HG03108 (cell line): ENCODE measurements around the gene ITGAD.
"Not testable (repeated sequence)": the region's sequence is repeated elsewhere in the genome, so short reads cannot be mapped to it uniquely, and the experiment has no call there.

Experiments
- ATAC-seq: cut with Tn5 transposase; IDR thresholded peaks from one replicate; pipeline ENCODE4 v1.9.1; 2021; ENCODE audit warnings: moderate library complexity; ENCODE audit not compliant: unreplicated experiment

ITGAD gene

DNA sequence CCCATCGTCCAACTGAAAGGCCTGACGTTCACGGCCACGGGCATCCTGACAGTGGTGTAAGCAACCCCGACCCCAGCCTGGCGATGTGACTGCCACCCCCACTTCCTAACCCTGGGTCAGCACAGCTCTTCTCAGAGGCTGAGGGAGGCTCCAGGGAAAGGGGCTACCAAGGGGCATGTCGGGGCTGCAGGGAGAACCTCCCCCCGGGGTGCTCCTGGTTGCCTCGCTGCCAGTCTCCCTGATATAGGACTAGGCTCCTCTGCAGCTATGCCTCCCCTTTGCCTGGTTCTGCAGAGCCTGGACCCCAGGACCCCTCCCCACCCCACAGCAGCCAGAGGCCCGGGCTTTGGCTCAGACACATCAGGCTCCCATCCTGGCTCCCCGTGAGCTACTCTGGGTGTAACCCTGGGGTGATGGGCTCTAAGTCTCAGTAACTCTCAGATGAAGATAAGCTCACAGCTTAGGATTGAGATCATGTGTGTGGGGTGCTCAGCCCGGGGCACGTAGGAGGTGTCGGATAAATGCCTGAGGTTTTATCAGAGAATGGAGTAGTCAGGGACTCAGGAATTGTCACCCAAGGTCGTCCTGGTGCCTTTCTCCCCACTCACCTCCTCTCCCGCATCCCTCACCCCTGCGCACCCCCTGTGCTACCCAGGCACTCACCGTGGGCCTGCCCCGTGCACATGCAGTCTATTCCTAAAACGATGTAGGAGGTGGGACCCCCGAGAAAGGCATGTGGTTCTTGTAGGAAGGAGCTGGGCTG is 10.6 kb downstream of the ITGAD start:
- no peak for ATAC-seq

GRCh38 chr16:31404353-31405064 is 11.4 kb downstream of the ITGAD start:
- ATAC-seq: no peak

GRCh38 chr16:31407406-31407805 is 14.3 kb downstream of the ITGAD start:
- ATAC-seq: no peak

GRCh38 chr16:31409433-31409832 is 16.3 kb downstream of the ITGAD start:
- ATAC-seq: no peak

- no peak for ATAC-seq
These were observed 16.9 kb downstream of the ITGAD start for GRCh38 chr16:31410082-31410481.

- ATAC-seq: no peak
These were observed 18.1 kb downstream of the ITGAD start for GRCh38 chr16:31411024-31411844.

- ATAC-seq: no peak
These were observed 19.6 kb downstream of the ITGAD start for GRCh38 chr16:31412750-31413149.

DNA sequence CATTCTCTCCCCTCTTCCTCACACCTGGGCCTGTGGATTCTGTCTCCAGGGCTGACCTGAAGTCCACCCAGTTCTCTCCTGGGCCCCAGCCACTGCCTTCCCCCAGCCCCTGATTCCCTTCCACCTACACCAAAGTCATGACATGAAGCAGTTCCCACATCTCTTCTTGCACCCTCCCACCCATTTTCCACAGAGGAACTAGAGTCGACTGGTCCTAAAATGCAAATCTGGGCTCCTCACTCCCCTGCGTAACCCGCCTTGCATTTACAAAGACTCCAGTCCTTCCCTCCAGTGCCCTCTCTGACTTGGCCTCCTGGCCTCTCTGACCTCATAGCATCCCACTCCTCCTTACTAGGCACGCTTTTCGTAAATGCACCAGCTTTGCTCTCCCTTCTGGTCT is 20.2 kb downstream of the ITGAD start:
- ATAC-seq: no peak

DNA sequence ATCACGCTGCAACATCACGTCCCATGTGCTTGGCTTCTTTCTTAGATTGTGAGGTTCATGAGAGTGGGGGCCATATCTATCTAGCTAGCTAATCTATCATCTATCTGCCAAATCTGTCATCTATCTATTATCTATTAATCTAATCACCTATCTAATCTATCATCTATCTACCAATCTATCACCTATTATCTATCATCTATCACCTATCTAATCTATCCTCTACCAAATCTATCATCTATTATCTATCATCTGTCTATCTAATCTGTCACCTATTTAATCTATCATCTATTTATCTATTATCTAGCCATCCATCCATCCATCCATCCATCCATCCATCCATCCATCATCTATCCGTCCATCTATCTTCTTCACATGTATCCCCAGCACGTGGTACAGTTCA is 20.8 kb downstream of the ITGAD start:
- ATAC-seq: no peak

DNA sequence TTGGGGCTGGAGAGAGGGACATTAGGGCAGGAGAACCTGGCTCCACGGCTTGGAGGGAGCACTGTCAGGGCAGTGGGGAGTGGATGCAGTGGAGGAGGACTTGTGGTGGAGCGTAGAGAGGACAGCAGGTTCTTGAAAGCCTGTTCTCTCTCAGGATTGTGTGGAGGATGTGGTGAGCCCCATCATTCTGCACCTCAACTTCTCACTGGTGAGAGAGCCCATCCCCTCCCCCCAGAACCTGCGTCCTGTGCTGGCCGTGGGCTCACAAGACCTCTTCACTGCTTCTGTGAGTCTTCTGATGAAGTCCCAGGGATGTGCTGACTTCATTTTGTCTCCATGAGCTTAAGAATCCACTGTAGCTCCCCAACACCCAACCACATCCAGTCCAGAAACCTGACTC is 21.6 kb downstream of the ITGAD start:
- ATAC-seq: no peak

GRCh38 chr16:31416371-31416770 is 23.2 kb downstream of the ITGAD start:
- ATAC-seq: no peak

DNA sequence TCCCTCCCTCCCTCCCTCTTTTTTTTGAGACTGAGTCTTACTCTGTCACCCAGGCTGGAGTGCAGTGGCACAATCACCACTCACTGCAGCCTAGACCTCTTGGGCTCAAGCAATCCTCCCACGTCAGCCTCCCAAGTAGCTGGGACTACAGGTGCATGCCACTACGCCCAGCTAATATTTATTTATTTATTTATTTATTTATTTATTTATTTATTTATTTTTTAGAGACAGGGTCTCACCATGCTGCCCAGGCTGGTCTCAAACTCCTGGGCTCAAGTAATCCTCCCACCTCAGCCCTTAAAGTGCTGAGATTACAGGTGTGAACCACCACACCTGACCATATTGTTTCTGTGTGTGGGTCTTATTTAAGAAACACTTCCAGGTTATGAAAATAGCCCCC is 23.9 kb downstream of the ITGAD start:
- ATAC-seq: not testable (repeated sequence)

GRCh38 chr16:31417916-31418315 is 24.8 kb downstream of the ITGAD start:
- ATAC-seq: no peak

DNA sequence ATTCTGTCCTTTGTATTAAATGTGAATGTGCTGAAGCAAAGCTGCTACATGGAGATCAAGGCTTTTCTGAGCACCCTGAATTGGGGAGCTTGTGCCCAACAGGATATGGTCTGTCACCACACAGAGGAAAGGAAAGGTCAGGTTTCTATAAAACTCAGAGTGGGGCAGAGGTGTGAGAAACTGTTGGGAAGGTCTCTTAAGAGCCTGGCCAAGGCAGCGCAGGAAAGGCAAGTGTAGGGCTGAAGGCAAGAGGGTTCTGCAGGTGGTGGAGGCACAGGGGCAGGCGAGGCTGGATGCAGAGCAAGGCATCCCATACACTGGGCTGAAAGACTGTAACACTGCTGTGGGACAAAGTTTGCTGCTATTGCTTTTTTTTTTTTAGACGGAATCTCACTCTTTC is 26.9 kb downstream of the ITGAD start:
- no peak for ATAC-seq

DNA sequence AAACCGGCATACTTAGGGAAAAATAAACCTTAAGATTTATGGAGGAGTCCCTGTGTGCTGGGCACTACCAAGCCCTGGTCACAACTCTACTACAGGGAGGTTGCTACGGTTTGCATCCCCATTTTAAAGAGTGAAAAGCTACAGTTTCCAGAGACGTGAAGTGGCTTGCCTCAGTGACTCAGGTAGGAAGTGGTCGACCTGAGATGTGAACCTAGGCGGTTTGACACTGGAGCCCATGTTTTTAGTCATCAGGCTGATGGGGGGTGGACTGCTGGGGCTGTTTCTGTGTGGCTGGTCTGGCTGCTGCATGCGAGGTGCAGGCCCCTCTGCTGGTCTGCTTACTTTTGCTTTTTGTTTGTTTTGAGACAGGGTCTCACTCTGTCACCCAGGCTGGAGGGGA is 28.5 kb downstream of the ITGAD start:
- no peak for ATAC-seq

DNA sequence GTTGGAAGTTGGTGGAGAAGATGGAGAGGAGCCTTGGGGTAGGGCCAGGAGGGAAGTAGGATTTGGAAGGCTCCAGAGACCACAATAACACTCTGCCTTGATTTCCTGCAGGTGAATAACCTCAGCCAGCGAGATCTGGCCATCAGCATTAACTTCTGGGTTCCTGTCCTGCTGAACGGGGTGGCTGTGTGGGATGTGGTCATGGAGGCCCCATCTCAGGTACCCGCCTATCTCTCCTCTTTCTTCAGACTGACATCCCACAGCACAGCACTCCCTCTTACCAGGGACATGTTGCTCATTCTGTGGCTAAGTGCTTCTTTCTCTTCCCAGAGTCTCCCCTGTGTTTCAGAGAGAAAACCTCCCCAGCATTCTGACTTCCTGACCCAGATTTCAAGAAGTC is 30.1 kb downstream of the ITGAD start:
- ATAC-seq: no peak

DNA sequence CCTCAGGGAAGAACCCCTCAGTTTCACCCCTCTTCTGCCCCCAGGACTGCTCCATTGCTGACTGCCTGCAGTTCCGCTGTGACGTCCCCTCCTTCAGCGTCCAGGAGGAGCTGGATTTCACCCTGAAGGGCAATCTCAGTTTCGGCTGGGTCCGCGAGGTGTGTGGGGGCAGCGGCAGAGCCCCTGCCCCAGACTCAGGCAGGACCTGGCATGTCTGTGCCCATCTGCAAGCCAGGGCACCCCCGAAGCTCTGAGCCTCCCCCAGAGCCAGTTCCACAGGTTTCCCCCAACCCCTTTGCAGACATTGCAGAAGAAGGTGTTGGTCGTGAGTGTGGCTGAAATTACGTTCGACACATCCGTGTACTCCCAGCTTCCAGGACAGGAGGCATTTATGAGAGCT is 30.7 kb downstream of the ITGAD start:
- ATAC-seq: no peak

- no peak for ATAC-seq
These were observed 34.5 kb downstream of the ITGAD start for GRCh38 chr16:31427441-31428278.

DNA sequence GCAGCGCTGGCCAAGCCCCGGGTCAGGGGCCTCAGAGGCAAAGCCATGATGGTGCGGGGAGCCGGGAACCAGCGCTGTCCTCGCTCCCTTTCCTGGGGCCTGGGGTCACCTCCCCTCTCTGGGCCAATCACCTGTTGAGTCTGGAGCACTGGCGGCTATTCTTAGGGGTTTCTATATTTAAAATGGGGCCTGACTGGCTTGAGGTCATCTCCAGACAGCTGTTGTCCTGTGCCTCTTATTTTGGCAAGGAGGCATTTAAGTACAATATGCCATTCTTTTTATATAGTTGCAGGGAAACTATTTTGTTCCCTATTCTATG is 35.1 kb downstream of the ITGAD start, which contains the start of gene COX6A2:
COX6A2 (minus strand) TSS at position 82 of the 319 bp plus-strand sequence; CDS start at position 47, 35 bp downstream.
- ATAC-seq: no peak

GRCh38 chr16:31428638-31429247 is 35.6 kb downstream of the ITGAD start:
- ATAC-seq: no peak
